IPS DF 6.9 (cell line): ENCODE results near the gene ZNF234.

ENCODE experiments used
- DNase-seq: peaks from one replicate; pipeline ENCODE4 v3.0.0-alpha.2; 2013; ENCODE audit warnings: low read depth, low spot score
- H3K27ac ChIP-seq: one replicate; pipeline ENCODE4 v1.5.1; 2013; ENCODE audit warnings: low read length, control low read depth
- H3K27me3 ChIP-seq: 2 replicates; pipeline ENCODE4 v1.6.1; 2013; ENCODE audit warnings: mild to moderate bottlenecking, low read length; ENCODE audit not compliant: control insufficient read depth, insufficient read depth
- H3K36me3 ChIP-seq: 2 replicates; pipeline ENCODE4 v1.6.1; 2013; ENCODE audit warnings: low read length; ENCODE audit not compliant: control insufficient read depth, insufficient read depth
- H3K4me1 ChIP-seq: 2 replicates; pipeline ENCODE4 v1.6.1; 2013; ENCODE audit warnings: low read length; ENCODE audit not compliant: control insufficient read depth, insufficient read depth
- H3K4me3 ChIP-seq: 2 replicates; pipeline ENCODE4 v1.5.1; 2013; ENCODE audit warnings: mild to moderate bottlenecking, low read length
- H3K9me3 ChIP-seq: 2 replicates; pipeline ENCODE4 v1.6.1; 2013; ENCODE audit warnings: low read length, inconsistent platforms; ENCODE audit not compliant: control insufficient read depth, insufficient read depth
- WGBS: extraction: QIAGEN DNeasy Blood & Tissue Kit; methylation state at CpG from one replicate; pipeline ENCODE4 v1.1.7; 2013; ENCODE audit warnings: mixed read lengths, missing lambda C conversion rate; ENCODE audit not compliant: insufficient read length, insufficient coverage; 5-methylcytosine and 5-hydroxymethylcytosine counted together

Gene ZNF234

GRCh38 chr19:44141191-44142058, at the start of gene ZNF234:
ZNF234 (plus strand) TSS chr19:44141554; CDS start chr19:44144633, 3,079 bp downstream.
- DNase-seq = peak; percentile 25
- H3K36me3 ChIP-seq = no peaks in the 10 kb centered on the region
- no peaks in the 10 kb centered on the region for H3K4me1 ChIP-seq
- WGBS = no CpG with 5 or more reads among the region's 52 CpGs
- no peak within 1 kb of the TSS for H3K27ac ChIP-seq
- no peaks in the 10 kb centered on the region for H3K27me3 ChIP-seq
- no peaks in the 10 kb centered on the region for H3K9me3 ChIP-seq
- peak within 1 kb of the TSS; percentile 94 for H3K4me3 ChIP-seq

- Histone ChIP-seq H3K36me3 (no peaks in the 10 kb centered on the region), H3K9me3 (0 out of 2 replicates have a peak, but pooled peaks cover 1% of the 10 kb centered on the region), H3K27ac (no peak overlapping the region), H3K4me3 (no peak overlapping the region), H3K4me1 (no peaks in the 10 kb centered on the region), H3K27me3 (no peaks in the 10 kb centered on the region)
- DNase-seq = no peak
- no CpG with 5 or more reads among the region's 4 CpGs for WGBS
Observed at GRCh38 chr19:44092108-44092507, 49.2 kb upstream of the ZNF234 start.

DNA sequence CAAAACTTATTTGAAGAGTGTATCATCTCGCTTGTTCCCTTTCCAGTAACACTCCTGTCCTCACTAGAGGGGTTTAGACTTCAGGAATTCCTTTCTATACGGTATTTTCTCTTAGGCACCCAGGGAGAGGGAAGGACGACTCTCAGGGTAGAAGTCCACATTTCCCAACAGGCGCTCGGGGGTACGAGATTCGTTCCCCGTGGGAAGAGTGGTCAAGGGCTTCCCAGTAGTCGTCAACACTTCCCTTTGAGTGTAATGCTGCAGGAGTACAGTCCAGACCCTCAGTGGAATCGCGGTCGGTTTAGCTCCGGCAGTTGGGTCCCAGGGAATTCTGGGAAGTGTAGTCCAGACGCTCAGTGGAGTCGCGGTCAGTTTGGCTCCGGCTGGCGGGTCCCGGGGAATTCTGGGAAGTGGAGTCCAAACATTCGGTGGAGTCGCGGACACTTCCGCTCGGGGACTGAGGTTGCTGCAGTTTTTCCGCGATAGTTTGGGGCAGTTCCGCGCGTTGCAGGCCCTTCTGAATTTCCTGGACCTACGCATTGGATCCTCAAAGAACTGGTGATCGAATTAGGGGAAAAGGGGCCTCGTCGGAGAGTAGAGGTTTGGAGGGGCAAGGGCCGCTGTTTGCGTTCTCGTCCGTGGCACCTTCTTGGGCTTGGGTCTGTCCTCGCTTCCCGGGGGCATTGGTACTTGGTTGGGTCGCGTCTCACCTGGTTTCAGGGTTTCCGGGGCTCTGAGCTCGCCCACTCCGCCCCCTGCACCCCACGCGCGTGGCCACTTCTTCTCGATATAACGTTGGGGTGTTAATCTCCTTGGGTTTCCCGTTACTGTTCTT, 47.2 kb upstream of the ZNF234 start, which contains the start of gene ZNF224:
Gene ZNF224, plus strand, starts transcription at position 431 of the 835 bp plus-strand sequence. CDS start 3,513 bp downstream, outside the sequence.
- H3K4me3 ChIP-seq = peak within 1 kb of the TSS; percentile 95
- 0 out of 2 replicates have a peak, but pooled peaks cover 1% of the 10 kb centered on the region for H3K9me3 ChIP-seq
- H3K27ac ChIP-seq = no peak within 1 kb of the TSS
- no CpG with 5 or more reads among the region's 50 CpGs for WGBS
- H3K36me3 ChIP-seq = no peaks in the 10 kb centered on the region
- no peaks in the 10 kb centered on the region for H3K4me1 ChIP-seq
- H3K27me3 ChIP-seq = no peaks in the 10 kb centered on the region
- DNase-seq = peak; percentile 80

DNA sequence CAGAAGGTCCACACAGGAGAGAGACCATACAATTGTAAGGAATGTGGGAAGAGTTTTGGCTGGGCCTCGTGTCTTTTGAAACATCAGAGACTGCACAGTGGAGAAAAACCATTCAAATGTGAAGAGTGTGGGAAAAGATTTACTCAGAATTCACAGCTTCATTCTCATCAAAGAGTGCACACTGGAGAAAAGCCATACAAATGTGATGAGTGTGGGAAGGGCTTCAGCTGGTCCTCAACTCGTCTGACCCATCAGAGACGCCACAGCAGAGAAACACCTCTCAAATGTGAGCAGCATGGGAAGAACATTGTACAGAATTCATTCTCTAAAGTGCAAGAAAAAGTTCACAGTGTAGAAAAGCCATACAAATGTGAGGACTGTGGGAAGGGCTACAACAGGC, 33.6 kb upstream of the ZNF234 start:
- DNase-seq = no peak
- peaks cover 4% of the 10 kb centered on the region for H3K9me3 ChIP-seq
- H3K36me3 ChIP-seq = peaks cover 16% of the 10 kb centered on the region; the same call in 1 of the 2 replicates
- no CpG with 5 or more reads among the region's 3 CpGs for WGBS
- H3K27me3 ChIP-seq = no peaks in the 10 kb centered on the region
- H3K4me1 ChIP-seq = no peaks in the 10 kb centered on the region
- no peak overlapping the region for H3K4me3 ChIP-seq
- H3K27ac ChIP-seq = no peak overlapping the region

- no peaks in the 10 kb centered on the region for H3K27me3 ChIP-seq
- peaks cover 4% of the 10 kb centered on the region for H3K9me3 ChIP-seq
- no peak for DNase-seq
- H3K4me3 ChIP-seq = no peak overlapping the region
- H3K36me3 ChIP-seq = peaks cover 16% of the 10 kb centered on the region; the same call in 1 of the 2 replicates
- H3K4me1 ChIP-seq = no peaks in the 10 kb centered on the region
- H3K27ac ChIP-seq = no peak overlapping the region
Observed at GRCh38 chr19:44109458-44109857, 31.9 kb upstream of the ZNF234 start.

GRCh38 chr19:44111910-44112463, 29.4 kb upstream of the ZNF234 start:
- peaks cover 8% of the 10 kb centered on the region; the same call in 1 of the 2 replicates for H3K36me3 ChIP-seq
- H3K9me3 ChIP-seq = peaks cover under 1% of the 10 kb centered on the region; the same call in 1 of the 2 replicates
- peak; percentile 80 for DNase-seq
- H3K27ac ChIP-seq = no peak overlapping the region
- no peaks in the 10 kb centered on the region for H3K4me1 ChIP-seq
- no CpG with 5 or more reads among the region's 17 CpGs for WGBS
- peak overlapping the region; percentile 49; the same call in 1 of the 2 replicates for H3K4me3 ChIP-seq
- no peaks in the 10 kb centered on the region for H3K27me3 ChIP-seq

GRCh38 chr19:44112802-44113137, 28.6 kb upstream of the ZNF234 start:
- no CpG with 5 or more reads among the region's 11 CpGs for WGBS
- H3K27ac ChIP-seq = no peak overlapping the region
- DNase-seq = no peak
- H3K27me3 ChIP-seq = no peaks in the 10 kb centered on the region
- H3K4me1 ChIP-seq = no peaks in the 10 kb centered on the region
- peak overlapping the region; percentile 64; the same call in 1 of the 2 replicates for H3K4me3 ChIP-seq
- no peaks in the 10 kb centered on the region; the same call in 1 of the 2 replicates for H3K9me3 ChIP-seq
- H3K36me3 ChIP-seq = peaks cover 3% of the 10 kb centered on the region; the same call in 1 of the 2 replicates

GRCh38 chr19:44113138-44113783, 28.1 kb upstream of the ZNF234 start, which contains the start of gene ZNF225:
ZNF225 (plus strand) TSS chr19:44113399; CDS start chr19:44115828, 2,429 bp downstream.
- Histone ChIP-seq H3K27ac (no peak within 1 kb of the TSS), H3K36me3 (peaks cover 2% of the 10 kb centered on the region; the same call in 1 of the 2 replicates), H3K9me3 (no peaks in the 10 kb centered on the region; the same call in 1 of the 2 replicates), H3K4me1 (no peaks in the 10 kb centered on the region), H3K4me3 (peak within 1 kb of the TSS; percentile 89), H3K27me3 (no peaks in the 10 kb centered on the region)
- no CpG with 5 or more reads among the region's 44 CpGs for WGBS
- DNase-seq = peak; percentile 99

GRCh38 chr19:44113784-44114390, 27.5 kb upstream of the ZNF234 start:
- no peak for DNase-seq
- Histone ChIP-seq H3K27ac (no peak overlapping the region), H3K27me3 (no peaks in the 10 kb centered on the region), H3K4me1 (no peaks in the 10 kb centered on the region), H3K4me3 (peak overlapping the region; percentile 89), H3K36me3 (peaks cover 5% of the 10 kb centered on the region; the same call in 1 of the 2 replicates), H3K9me3 (no peaks in the 10 kb centered on the region)
- no CpG with 5 or more reads among the region's 18 CpGs for WGBS
